Measurements from ENCODE around the gene HAVCR2. TPM values are rescaled to one million over a fixed set of nuclear protein-coding genes. Genes with fewer than 3 reads are reported as not detected.

Gene HAVCR2
- total RNA-seq, 2 experiments from 2014 or later: 1.4 to 1.8 TPM

DNA sequence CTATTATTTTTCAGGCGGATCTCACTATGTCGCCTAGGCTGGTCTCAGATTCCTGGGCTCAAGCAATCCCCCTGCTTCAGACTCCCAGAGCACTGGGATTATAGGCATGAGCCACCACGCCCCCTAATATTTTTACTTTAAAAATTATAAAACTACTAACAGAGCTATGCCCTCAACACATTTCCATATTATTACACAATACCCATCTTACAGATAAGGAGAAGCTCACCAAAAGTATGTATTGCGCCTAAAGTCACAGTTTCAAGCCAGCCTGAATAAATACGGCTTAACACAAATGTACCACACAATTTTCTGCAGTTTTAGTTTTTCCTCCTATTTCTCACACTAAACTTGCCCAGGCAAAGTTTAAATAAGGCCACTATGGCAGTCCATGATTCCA, 40.1 kb downstream of the HAVCR2 start:
- Mint-ChIP-seq H3K4me3 (no peak overlapping the region), H3K27me3 (no peaks in the 10 kb centered on the region), H3K27ac (no peak overlapping the region), H3K9me3 (no peaks in the 10 kb centered on the region), H3K36me3 (ENCODE audit: low read depth) (no peaks in the 10 kb centered on the region), H3K4me1 (ENCODE audit: low read depth) (no peaks in the 10 kb centered on the region)
- Histone ChIP-seq H3K4me3 (ENCODE audit: low read length) (no peak overlapping the region), H3K9me3 (ENCODE audit: control insufficient read depth in 1 of 2, insufficient read depth in 1 of 2, low read length in 2 of 2) (no peaks in the 10 kb centered on the region), H3K36me3 (ENCODE audit: insufficient read depth, low read length) (no peaks in the 10 kb centered on the region), H3K27ac (ENCODE audit: low read depth in 1 of 2, low read length in 2 of 2) (no peak overlapping the region), H3K27me3 (ENCODE audit: control insufficient read depth in 1 of 2, insufficient read depth in 2 of 2, low read length in 2 of 2) (no peaks in the 10 kb centered on the region), H3K4me1 (ENCODE audit: insufficient read depth, low read length) (no peaks in the 10 kb centered on the region)
- intact Hi-C loops (cut with DNase I, micrococcal nuclease): no loop called here
- POLR2A ChIA-PET: no interaction called here
- CTCF ChIA-PET: interaction anchor here (0.6 kb wide), 1 partner anchor 1032 kb away, joined by 3 read pairs; no protein-coding TSS in a partner anchor
- no peak for ATAC-seq (ENCODE audit: poor library complexity)
- TF ChIP-seq, protein P1, sequence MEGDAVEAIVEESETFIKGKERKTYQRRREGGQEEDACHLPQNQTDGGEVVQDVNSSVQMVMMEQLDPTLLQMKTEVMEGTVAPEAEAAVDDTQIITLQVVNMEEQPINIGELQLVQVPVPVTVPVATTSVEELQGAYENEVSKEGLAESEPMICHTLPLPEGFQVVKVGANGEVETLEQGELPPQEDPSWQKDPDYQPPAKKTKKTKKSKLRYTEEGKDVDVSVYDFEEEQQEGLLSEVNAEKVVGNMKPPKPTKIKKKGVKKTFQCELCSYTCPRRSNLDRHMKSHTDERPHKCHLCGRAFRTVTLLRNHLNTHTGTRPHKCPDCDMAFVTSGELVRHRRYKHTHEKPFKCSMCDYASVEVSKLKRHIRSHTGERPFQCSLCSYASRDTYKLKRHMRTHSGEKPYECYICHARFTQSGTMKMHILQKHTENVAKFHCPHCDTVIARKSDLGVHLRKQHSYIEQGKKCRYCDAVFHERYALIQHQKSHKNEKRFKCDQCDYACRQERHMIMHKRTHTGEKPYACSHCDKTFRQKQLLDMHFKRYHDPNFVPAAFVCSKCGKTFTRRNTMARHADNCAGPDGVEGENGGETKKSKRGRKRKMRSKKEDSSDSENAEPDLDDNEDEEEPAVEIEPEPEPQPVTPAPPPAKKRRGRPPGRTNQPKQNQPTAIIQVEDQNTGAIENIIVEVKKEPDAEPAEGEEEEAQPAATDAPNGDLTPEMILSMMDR (IDR thresholded peaks at IDR 0.05): no peak
- no peak for DNase-seq

DNA sequence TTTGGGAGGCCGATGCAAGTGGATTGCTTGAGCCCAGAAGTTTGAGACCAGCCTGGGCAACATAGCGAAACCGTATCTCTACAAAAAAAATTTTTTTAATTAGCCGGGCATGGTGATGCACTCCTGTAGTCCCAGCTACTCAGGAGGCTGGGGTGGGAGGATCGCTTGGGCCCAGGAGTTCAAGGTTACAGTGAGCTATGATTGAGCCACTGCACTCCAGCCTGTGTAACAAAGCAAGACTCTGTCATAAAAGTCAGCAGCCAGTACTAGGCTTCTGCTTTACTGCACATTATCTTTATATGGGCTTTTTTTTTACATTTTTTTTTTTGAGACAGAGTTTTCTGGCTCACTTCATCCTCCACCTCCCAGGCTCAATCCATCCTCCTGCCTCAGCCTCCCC, 40.5 kb downstream of the HAVCR2 start:
- no peak for ATAC-seq (ENCODE audit: poor library complexity)

DNA sequence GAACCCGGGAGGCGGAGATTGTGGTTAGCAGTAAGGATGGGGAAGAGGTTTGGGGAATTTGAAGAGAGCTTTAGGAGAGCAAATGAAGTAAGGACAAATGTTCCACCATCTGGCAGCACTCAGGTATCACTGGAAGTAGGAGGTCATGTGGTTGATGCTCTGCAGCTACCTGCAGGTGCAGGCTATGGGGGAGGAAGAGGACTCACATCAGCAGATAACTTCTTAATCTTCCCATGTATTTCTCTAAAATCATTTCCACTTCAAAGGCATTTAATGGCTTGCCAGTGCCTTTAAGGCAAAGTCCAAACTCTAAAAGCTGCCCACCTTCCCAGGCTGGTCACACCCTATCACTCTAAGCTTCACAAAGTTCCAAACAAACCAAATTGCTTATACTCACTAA, 41.8 kb downstream of the HAVCR2 start:
- H3K4me3 Mint-ChIP-seq: no peak overlapping the region
- no peak overlapping the region for H3K27ac ChIP-seq (ENCODE audit: low read depth in 1 of 2, low read length in 2 of 2)
- no peak overlapping the region for H3K27ac Mint-ChIP-seq
- no peaks in the 10 kb centered on the region for H3K27me3 Mint-ChIP-seq
- no peaks in the 10 kb centered on the region for H3K9me3 Mint-ChIP-seq
- H3K27me3 ChIP-seq (ENCODE audit: control insufficient read depth in 1 of 2, insufficient read depth in 2 of 2, low read length in 2 of 2): no peaks in the 10 kb centered on the region
- ATAC-seq (ENCODE audit: poor library complexity) (no peak), DNase-seq (no peak)
- ChIA-PET POLR2A (no interaction called here), CTCF (no interaction called here)
- H3K4me1 Mint-ChIP-seq (ENCODE audit: low read depth): no peaks in the 10 kb centered on the region
- TF ChIP-seq, protein P1 (IDR thresholded peaks at IDR 0.05): no peak
- no peaks in the 10 kb centered on the region for H3K9me3 ChIP-seq (ENCODE audit: control insufficient read depth in 1 of 2, insufficient read depth in 1 of 2, low read length in 2 of 2)
- no peaks in the 10 kb centered on the region for H3K36me3 ChIP-seq (ENCODE audit: insufficient read depth, low read length)
- no peaks in the 10 kb centered on the region for H3K4me1 ChIP-seq (ENCODE audit: insufficient read depth, low read length)
- no peaks in the 10 kb centered on the region for H3K36me3 Mint-ChIP-seq (ENCODE audit: low read depth)
- H3K4me3 ChIP-seq (ENCODE audit: low read length): no peak overlapping the region
- intact Hi-C loops (cut with DNase I, micrococcal nuclease): no loop called here

More for the DNA sequence above, 40.5 kb downstream of the HAVCR2 start:
- Histone ChIP-seq H3K9me3 (ENCODE audit: control insufficient read depth in 1 of 2, insufficient read depth in 1 of 2, low read length in 2 of 2) (no peaks in the 10 kb centered on the region), H3K36me3 (ENCODE audit: insufficient read depth, low read length) (no peaks in the 10 kb centered on the region), H3K27ac (ENCODE audit: low read depth in 1 of 2, low read length in 2 of 2) (no peak overlapping the region), H3K4me3 (ENCODE audit: low read length) (no peak overlapping the region), H3K27me3 (ENCODE audit: control insufficient read depth in 1 of 2, insufficient read depth in 2 of 2, low read length in 2 of 2) (no peaks in the 10 kb centered on the region), H3K4me1 (ENCODE audit: insufficient read depth, low read length) (no peaks in the 10 kb centered on the region)
- H3K27ac Mint-ChIP-seq: no peak overlapping the region
- no peaks in the 10 kb centered on the region for H3K27me3 Mint-ChIP-seq
- no peaks in the 10 kb centered on the region for H3K36me3 Mint-ChIP-seq (ENCODE audit: low read depth)
- H3K4me3 Mint-ChIP-seq: no peak overlapping the region
- CTCF ChIA-PET: interaction anchor here (0.6 kb wide), 1 partner anchor 1032 kb away, joined by 3 read pairs; no protein-coding TSS in a partner anchor
- no peaks in the 10 kb centered on the region for H3K4me1 Mint-ChIP-seq (ENCODE audit: low read depth)
- H3K9me3 Mint-ChIP-seq: no peaks in the 10 kb centered on the region
- no peak for DNase-seq
- POLR2A ChIA-PET: no interaction called here
- intact Hi-C loops (cut with DNase I, micrococcal nuclease): no loop called here
- TF ChIP-seq, protein P1 (IDR thresholded peaks at IDR 0.05): no peak

Measured in CD4-positive, alpha-beta T cell (primary cell).